Vagina (tissue), 2 donors: ENCODE measurements around the gene INKA2. TPM values are rescaled to one million over a fixed set of nuclear protein-coding genes. Genes with fewer than 3 reads are reported as not detected.

Source experiments
- DNase-seq, 2 donors: peaks; one replicate each; pipeline ENCODE4 v3.0.0-alpha.2; 2017; ENCODE audit errors: extremely low spot score in 2 of 2
- H3K27ac ChIP-seq: fragments of 200-600 bp; sonication (generic); one replicate; pipeline ENCODE4 v1.5.1; 2019
- H3K27me3 ChIP-seq: fragments of 200-600 bp; sonication (generic); one replicate; pipeline ENCODE4 v1.5.1; 2019
- H3K36me3 ChIP-seq, 2 donors: fragments of 200-600 bp; sonication (generic); one replicate each; pipeline ENCODE4 v1.5.1; 2017 to 2019
- H3K4me1 ChIP-seq: fragments of 200-600 bp; sonication (generic); one replicate; pipeline ENCODE4 v1.5.1; 2019
- H3K4me3 ChIP-seq, 2 donors: fragments of 200-600 bp; sonication (generic); 1 replicate in 1 of 2; 2 replicates in 1 of 2; pipeline ENCODE4 v1.5.1; 2016 to 2019
- H3K9me3 ChIP-seq: fragments of 200-600 bp; sonication (generic); one replicate; pipeline ENCODE4 v1.5.1; 2019
- CTCF ChIP-seq, 3 experiments: fragments of 450-650 bp in 2 of 3; fragments of 200-600 bp in 1 of 3; sonication (generic) in 1 of 3; IDR thresholded peaks; one replicate each; pipeline ENCODE4 v1.5.1; 2017 to 2019; ENCODE audit warnings: antibody characterized with exemption in 3 of 3, mild to moderate bottlenecking in 2 of 3, moderate library complexity in 2 of 3
- POLR2A ChIP-seq, 2 donors: fragments of 450-650 bp; IDR thresholded peaks; one replicate each; pipeline ENCODE4 v1.6.1; 2017; ENCODE audit warnings: antibody characterized with exemption in 2 of 2, mild to moderate bottlenecking in 2 of 2, moderate library complexity in 2 of 2
- POLR2AphosphoS5 ChIP-seq, 2 donors: sonication (generic); formaldehyde crosslinking; IDR thresholded peaks; one replicate each; pipeline ENCODE4 v1.9.0; 2017; ENCODE audit warnings: antibody characterized with exemption in 2 of 2, mild to moderate bottlenecking in 2 of 2, low read depth in 1 of 2; ENCODE audit not compliant: insufficient read depth in 1 of 2
- intact Hi-C: fragments of 100-400 bp; cut with DNase I; formaldehyde crosslinking; loops from one replicate; pipeline ENCODE4 v1.15.1; 2023
- total RNA-seq: library from RNA; depleted of rRNA; stranded (reverse); fragments of >200 nt; gene quantifications from one replicate; pipeline ENCODE4 v1.2.3, GENCODE V29; 2016

INKA2 gene
- total RNA-seq, 1 donor from 2014 or later = 6.1 TPM

- Histone ChIP-seq H3K4me1 (peaks cover 57% of the 10 kb centered on the region), H3K9me3 (no peaks in the 10 kb centered on the region), H3K4me3 (peak overlapping the region; percentile 60 to 61), H3K36me3 (no peaks in the 10 kb centered on the region), H3K27me3 (no peaks in the 10 kb centered on the region), H3K27ac (peak overlapping the region; percentile 90)
- peak in 1 of 2 donors; percentile 86 for DNase-seq
- TF ChIP-seq POLR2A (IDR thresholded peaks at IDR 0.05) (no peak), CTCF (IDR thresholded peaks at IDR 0.05) (no peak), POLR2AphosphoS5 (IDR thresholded peaks at IDR 0.05; ENCODE audit: insufficient read depth in 1 of 2, low read depth in 1 of 2) (no peak)
- intact Hi-C loops = no loop called here
These were observed 1.7 kb downstream of the INKA2 start for GRCh38 chr1:111737216-111738132.

- no peak overlapping the region for H3K4me3 ChIP-seq
- peak in 1 of 2 donors; percentile 83 for DNase-seq
- H3K9me3 ChIP-seq = no peaks in the 10 kb centered on the region
- H3K4me1 ChIP-seq = peaks cover 57% of the 10 kb centered on the region
- no peak for TF ChIP-seq POLR2AphosphoS5 (IDR thresholded peaks at IDR 0.05; ENCODE audit: insufficient read depth in 1 of 2, low read depth in 1 of 2)
- TF ChIP-seq POLR2A (IDR thresholded peaks at IDR 0.05) = no peak
- no peak for TF ChIP-seq CTCF (IDR thresholded peaks at IDR 0.05)
- peak overlapping the region; percentile 45 for H3K27ac ChIP-seq
- H3K27me3 ChIP-seq = no peaks in the 10 kb centered on the region
- no peaks in the 10 kb centered on the region for H3K36me3 ChIP-seq
- intact Hi-C loops = no loop called here
These were observed 2.5 kb downstream of the INKA2 start for GRCh38 chr1:111736548-111737215.

- Histone ChIP-seq H3K27ac (no peak overlapping the region), H3K4me3 (no peak overlapping the region), H3K27me3 (no peaks in the 10 kb centered on the region), H3K36me3 (no peaks in the 10 kb centered on the region), H3K4me1 (peaks cover 60% of the 10 kb centered on the region), H3K9me3 (no peaks in the 10 kb centered on the region)
- DNase-seq = peak in 1 of 2 donors; percentile 79
- TF ChIP-seq CTCF (IDR thresholded peaks at IDR 0.05) (no peak), POLR2A (IDR thresholded peaks at IDR 0.05) (no peak), POLR2AphosphoS5 (IDR thresholded peaks at IDR 0.05; ENCODE audit: insufficient read depth in 1 of 2, low read depth in 1 of 2) (no peak)
- intact Hi-C loops = no loop called here
These were observed 3.2 kb downstream of the INKA2 start for GRCh38 chr1:111735858-111736544.

GRCh38 chr1:111735321-111735720 is 3.9 kb downstream of the INKA2 start:
- TF ChIP-seq CTCF (IDR thresholded peaks at IDR 0.05) = no peak
- TF ChIP-seq POLR2AphosphoS5 (IDR thresholded peaks at IDR 0.05; ENCODE audit: insufficient read depth in 1 of 2, low read depth in 1 of 2) = no peak
- no peaks in the 10 kb centered on the region for H3K27me3 ChIP-seq
- no peak for DNase-seq
- intact Hi-C loops = no loop called here
- H3K4me3 ChIP-seq = no peak overlapping the region
- no peaks in the 10 kb centered on the region for H3K36me3 ChIP-seq
- H3K9me3 ChIP-seq = no peaks in the 10 kb centered on the region
- H3K27ac ChIP-seq = no peak overlapping the region
- H3K4me1 ChIP-seq = peaks cover 66% of the 10 kb centered on the region
